CD14-positive monocyte (primary cell): ENCODE results near the gene TMPRSS5. TPM values are rescaled to one million over a fixed set of nuclear protein-coding genes. Genes with fewer than 3 reads are reported as not detected.

Experiments used
- DNase-seq, 3 donors: peaks; one replicate each; pipeline ENCODE4 v3.0.0-alpha.2; 2011 to 2022
- H2AFZ ChIP-seq: 2 replicates; pipeline ENCODE4 v1.6.0; 2012; ENCODE audit warnings: mild to moderate bottlenecking, low read depth, low read length, inconsistent platforms; ENCODE audit not compliant: insufficient read depth, poor library complexity, severe bottlenecking
- H3K27ac ChIP-seq, 2 donors: 1 replicate in 1 of 2; 2 replicates in 1 of 2; pipeline ENCODE4 v1.5.1; 2012 to 2013; ENCODE audit warnings: low read length in 2 of 2, control low read depth in 1 of 2, inconsistent platforms in 1 of 2, low read depth in 1 of 2, mild to moderate bottlenecking in 1 of 2
- H3K27me3 ChIP-seq, 2 donors: one replicate each; pipeline versions ENCODE4 v1.6.0 to v1.6.1; 2011 to 2013; ENCODE audit warnings: low read length in 2 of 2; ENCODE audit not compliant: control insufficient read depth in 2 of 2, insufficient read depth in 2 of 2
- H3K36me3 ChIP-seq, 2 donors: replicated peaks in 1 of 2; 1 replicate in 1 of 2; 2 replicates in 1 of 2; pipeline versions ENCODE4 v1.5.1 to v1.6.1; 2012 to 2013; ENCODE audit warnings: low read length in 2 of 2, control low read depth in 1 of 2, inconsistent platforms in 1 of 2, mild to moderate bottlenecking in 1 of 2; ENCODE audit not compliant: insufficient read depth in 2 of 2, control insufficient read depth in 1 of 2
- H3K4me1 ChIP-seq, 2 donors: 1 replicate in 1 of 2; 2 replicates in 1 of 2; pipeline versions ENCODE4 v1.5.1 to v1.6.1; 2012 to 2013; ENCODE audit warnings: low read length in 2 of 2, control low read depth in 1 of 2, inconsistent platforms in 1 of 2, mild to moderate bottlenecking in 1 of 2, moderate library complexity in 1 of 2; ENCODE audit not compliant: insufficient read depth in 2 of 2, control insufficient read depth in 1 of 2
- H3K4me2 ChIP-seq: replicated peaks from 2 replicates; pipeline ENCODE3; 2012; ENCODE audit warnings: low read length, moderate library complexity, mild to moderate bottlenecking; ENCODE audit not compliant: poor library complexity, severe bottlenecking; ENCODE audit errors: extremely low read depth
- H3K4me3 ChIP-seq, 3 experiments: fragments of 200-600 bp in 1 of 3; sonication (generic) in 1 of 3; replicated peaks in 1 of 3; 1 replicate in 2 of 3; 2 replicates in 1 of 3; pipeline ENCODE4 v1.5.1; 2011 to 2013; ENCODE audit warnings: low read length in 3 of 3, mild to moderate bottlenecking in 3 of 3, control low read depth in 2 of 3, low read depth in 2 of 3, inconsistent platforms in 1 of 3, moderate library complexity in 1 of 3
- H3K79me2 ChIP-seq: 2 replicates; pipeline ENCODE4 v1.6.0; 2012; ENCODE audit warnings: mild to moderate bottlenecking, control low read depth, inconsistent platforms, low read length, moderate library complexity; ENCODE audit not compliant: insufficient read depth
- H3K9ac ChIP-seq: 2 replicates; pipeline ENCODE4 v1.6.0; 2017; ENCODE audit warnings: low read length, mild to moderate bottlenecking; ENCODE audit not compliant: insufficient read depth, poor library complexity, severe bottlenecking
- H3K9me3 ChIP-seq, 2 donors: replicated peaks in 1 of 2; 1 replicate in 1 of 2; 2 replicates in 1 of 2; pipeline versions ENCODE4 v1.5.1 to v1.6.1; 2012 to 2013; ENCODE audit warnings: low read length in 2 of 2, control low read depth in 1 of 2; ENCODE audit not compliant: control insufficient read depth in 1 of 2, insufficient read depth in 1 of 2
- H4K20me1 ChIP-seq: 2 replicates; pipeline ENCODE4 v1.6.0; 2012; ENCODE audit warnings: mild to moderate bottlenecking, low read length, control low read depth, moderate library complexity; ENCODE audit not compliant: insufficient read depth
- H3K27ac Mint-ChIP-seq, 7 donors: one replicate each; pipeline ENCODE4 v1.8.0; 2020; ENCODE audit warnings: mild to moderate bottlenecking in 7 of 7, mixed read lengths in 7 of 7, moderate library complexity in 6 of 7, inconsistent platforms in 2 of 7
- H3K27me3 Mint-ChIP-seq, 3 donors: one replicate each; pipeline ENCODE4 v1.8.0; 2021 to 2022; ENCODE audit warnings: low read depth in 3 of 3, mild to moderate bottlenecking in 3 of 3, mixed read lengths in 3 of 3, moderate library complexity in 3 of 3, inconsistent platforms in 1 of 3
- H3K36me3 Mint-ChIP-seq, 2 donors: one replicate each; pipeline ENCODE4 v1.8.0; 2020; ENCODE audit warnings: mixed read lengths in 2 of 2, inconsistent platforms in 1 of 2, mild to moderate bottlenecking in 1 of 2
- H3K4me1 Mint-ChIP-seq: one replicate; pipeline ENCODE4 v1.8.0; 2020; ENCODE audit warnings: mild to moderate bottlenecking, mixed read lengths
- H3K4me3 Mint-ChIP-seq, 2 donors: one replicate each; pipeline ENCODE4 v1.8.0; 2020; ENCODE audit warnings: mild to moderate bottlenecking in 2 of 2, mixed read lengths in 2 of 2, moderate library complexity in 1 of 2
- H3K9me3 Mint-ChIP-seq, 7 donors: one replicate each; pipeline ENCODE4 v1.8.0; 2020 to 2022; ENCODE audit warnings: mixed read lengths in 7 of 7, mild to moderate bottlenecking in 6 of 7, moderate library complexity in 6 of 7, inconsistent platforms in 2 of 7
- CTCF ChIP-seq: fragments of 200-600 bp; IDR thresholded peaks from one replicate; pipeline ENCODE4 v1.8.0; 2022; ENCODE audit warnings: antibody characterized with exemption, mild to moderate bottlenecking
- WGBS: methylation state at CpG from one replicate; pipeline ENCODE4 v1.1.5; 2013; ENCODE audit warnings: missing lambda C conversion rate; ENCODE audit not compliant: insufficient coverage; 5-methylcytosine and 5-hydroxymethylcytosine counted together
- intact Hi-C, 2 donors: fragments of 100-400 bp; cut with micrococcal nuclease; formaldehyde crosslinking; loops; one replicate each; pipeline versions ENCODE4 v1.15.0 to v1.15.1; 2023
- polyA plus RNA-seq, 3 donors: library from polyadenylated mRNA; depleted of rRNA in 1 of 3; unstranded in 2 of 3; stranded (reverse) in 1 of 3; fragments of 300-500 nt in 2 of 3; fragments of >200 nt in 1 of 3; fragmentation: Illumina TruSeq in 2 of 3; gene quantifications; 1 replicate in 2 of 3; 2 replicates in 1 of 3; pipeline ENCODE4 v1.2.3, GENCODE V29; 2012 to 2021

The TMPRSS5 gene
- polyA plus RNA-seq, 3 donors, result 0.80 TPM; not detected in 2

DNA sequence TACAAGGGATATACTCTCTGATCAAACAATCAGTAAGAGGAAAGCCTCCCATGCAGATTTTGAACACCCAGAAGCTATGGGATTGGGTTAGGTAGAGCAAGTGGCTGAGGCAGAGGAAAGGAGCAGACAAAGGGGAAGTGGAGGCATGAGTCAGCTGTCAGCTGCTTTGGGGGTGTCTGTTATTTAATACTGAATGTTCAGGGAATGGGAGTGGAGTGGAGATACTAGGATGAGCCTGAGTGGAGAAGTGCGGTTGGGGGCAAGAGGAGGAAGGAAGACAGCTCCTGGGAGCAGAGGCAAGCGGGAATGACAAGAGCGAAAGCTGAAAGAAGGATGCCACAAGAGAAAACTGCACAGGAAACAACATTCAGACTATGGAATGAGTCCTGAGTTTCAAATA lies 22.7 kb upstream of the TMPRSS5 start:
- Mint-ChIP-seq H3K36me3 (peaks cover 24 to 32% of the 10 kb centered on the region in 2 donors), H3K27me3 (no peaks in the 10 kb centered on the region), H3K27ac (peak overlapping the region in 4 of 7 donors; percentile 17 to 45 (median 26)), H3K4me3 (no peak overlapping the region), H3K4me1 (peaks cover 8% of the 10 kb centered on the region), H3K9me3 (peaks cover 0 to 2% (median 0%) of the 10 kb centered on the region in 7 donors)
- H3K27me3 ChIP-seq, result no peaks in the 10 kb centered on the region
- no peaks in the 10 kb centered on the region for H3K79me2 ChIP-seq
- 13% methylated on average over 3 of the region's 3 CpGs for WGBS
- no peak for TF ChIP-seq CTCF
- no peaks in the 10 kb centered on the region for H4K20me1 ChIP-seq
- H3K27ac ChIP-seq, result no peak overlapping the region
- peak; percentile 3 to 33 (median 4) for DNase-seq
- no peaks in the 10 kb centered on the region for H3K9me3 ChIP-seq
- H3K4me1 ChIP-seq, result peaks cover 3 to 5% of the 10 kb centered on the region in 2 donors
- no peak overlapping the region for H2AFZ ChIP-seq
- H3K36me3 ChIP-seq, result peaks cover 10 to 26% of the 10 kb centered on the region in 2 donors
- no peak overlapping the region for H3K9ac ChIP-seq
- intact Hi-C loops, result no loop called here
- H3K4me3 ChIP-seq, result no peak overlapping the region
- H3K4me2 ChIP-seq, result no peak overlapping the region

GRCh38 chr11:113725913-113726312 lies 19.8 kb upstream of the TMPRSS5 start:
- Histone ChIP-seq H4K20me1 (no peaks in the 10 kb centered on the region), H2AFZ (no peak overlapping the region), H3K27ac (no peak overlapping the region), H3K4me1 (peaks cover 3 to 5% of the 10 kb centered on the region in 2 donors), H3K4me3 (no peak overlapping the region), H3K9ac (no peak overlapping the region), H3K9me3 (no peaks in the 10 kb centered on the region), H3K79me2 (no peaks in the 10 kb centered on the region), H3K4me2 (no peak overlapping the region), H3K36me3 (no peaks in the 10 kb centered on the region), H3K27me3 (no peaks in the 10 kb centered on the region)
- intact Hi-C loops, result no loop called here
- DNase-seq, result no peak
- H3K9me3 Mint-ChIP-seq, result peaks cover 0 to 4% (median 2%) of the 10 kb centered on the region in 7 donors
- H3K27me3 Mint-ChIP-seq, result peaks cover 0 to 2% (median 2%) of the 10 kb centered on the region in 3 donors
- 100% methylated on average over 1 of the region's 3 CpGs for WGBS
- peaks cover 2 to 6% of the 10 kb centered on the region in 2 donors for H3K36me3 Mint-ChIP-seq
- H3K4me1 Mint-ChIP-seq, result peaks cover 8% of the 10 kb centered on the region
- TF ChIP-seq CTCF, result no peak
- H3K4me3 Mint-ChIP-seq, result no peak overlapping the region
- no peak overlapping the region for H3K27ac Mint-ChIP-seq
